BLaER1 (cell line): ENCODE results near the gene IL26.

Source experiments
- H3K27ac ChIP-seq: shearing (Covaris generic); formaldehyde crosslinking; 2 replicates; pipeline ENCODE4 v1.8.1; 2022
- H3K27me3 ChIP-seq: shearing (Covaris generic); formaldehyde crosslinking; 2 replicates; pipeline ENCODE4 v1.8.1; 2022
- H3K36me3 ChIP-seq: shearing (Covaris generic); formaldehyde crosslinking; 2 replicates; pipeline ENCODE4 v1.8.1; 2022
- H3K4me1 ChIP-seq: shearing (Covaris generic); formaldehyde crosslinking; 2 replicates; pipeline ENCODE4 v1.8.1; 2022
- H3K4me2 ChIP-seq: shearing (Covaris generic); formaldehyde crosslinking; 2 replicates; pipeline ENCODE4 v1.8.1; 2022
- H3K4me3 ChIP-seq: shearing (Covaris generic); formaldehyde crosslinking; 2 replicates; pipeline ENCODE4 v1.8.1; 2022
- H3K9ac ChIP-seq: shearing (Covaris generic); formaldehyde crosslinking; 2 replicates; pipeline ENCODE4 v1.8.1; 2022
- H3K9me3 ChIP-seq: shearing (Covaris generic); formaldehyde crosslinking; 2 replicates; pipeline ENCODE4 v1.8.1; 2022
- H4K20me1 ChIP-seq: shearing (Covaris generic); formaldehyde crosslinking; 2 replicates; pipeline ENCODE4 v1.8.1; 2022
- Cebpa-rat ChIP-seq: shearing (Covaris generic); IDR thresholded peaks from 2 replicates; pipeline ENCODE4 v1.8.1; 2022

The IL26 gene

DNA sequence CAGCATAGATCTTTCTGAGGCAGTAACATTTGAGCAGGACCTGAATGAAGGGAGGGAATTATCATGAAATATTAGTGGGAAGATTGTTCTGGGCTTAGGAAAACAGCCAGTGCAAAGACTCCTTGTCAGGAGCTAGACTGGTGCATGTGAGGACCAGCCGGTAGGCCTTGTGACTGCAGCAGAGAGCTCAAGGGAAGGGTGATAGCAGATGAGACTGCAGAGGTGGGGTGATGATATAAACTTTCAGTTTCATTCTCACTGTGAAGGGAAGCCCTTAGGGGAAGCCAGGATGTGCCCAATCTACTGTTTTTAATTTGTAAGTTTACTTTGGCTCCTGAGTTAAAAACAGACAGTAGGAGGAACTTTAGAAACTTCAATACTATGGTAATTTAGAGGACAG, 15.4 kb upstream of the IL26 start:
- no peaks in the 10 kb centered on the region for H3K36me3 ChIP-seq
- no peak for TF ChIP-seq Cebpa-rat
- no peak overlapping the region for H3K9ac ChIP-seq

DNA sequence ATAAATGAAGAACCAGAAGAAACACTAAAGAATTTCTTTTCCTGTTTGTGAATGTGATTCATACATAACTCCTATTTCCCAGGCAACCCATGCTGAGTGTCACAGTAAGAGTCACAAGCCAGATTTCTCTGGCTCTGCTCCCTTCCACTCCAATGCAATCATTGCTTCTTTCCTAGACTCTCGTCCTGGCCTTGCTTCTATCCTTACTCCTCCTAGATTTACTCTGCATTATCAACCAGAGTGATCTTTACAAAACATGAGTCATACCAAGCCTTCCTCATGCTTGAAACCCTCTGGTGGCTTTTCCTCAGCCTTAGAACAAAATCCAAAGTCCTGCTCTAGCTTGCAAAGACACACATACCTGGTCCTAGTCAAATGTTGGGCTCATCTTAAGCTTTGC, 14.5 kb upstream of the IL26 start:
- no peaks in the 10 kb centered on the region for H3K9me3 ChIP-seq
- TF ChIP-seq Cebpa-rat, result no peak
- peaks cover 34% of the 10 kb centered on the region for H3K4me1 ChIP-seq
- no peaks in the 10 kb centered on the region for H4K20me1 ChIP-seq
- no peaks in the 10 kb centered on the region for H3K27me3 ChIP-seq
- no peaks in the 10 kb centered on the region for H3K36me3 ChIP-seq
- no peak overlapping the region for H3K9ac ChIP-seq
- no peak overlapping the region for H3K27ac ChIP-seq
- no peak overlapping the region for H3K4me2 ChIP-seq
- no peak overlapping the region for H3K4me3 ChIP-seq

More for the DNA sequence above, 15.4 kb upstream of the IL26 start:
- H3K4me2 ChIP-seq, result peak overlapping the region; percentile 28
- no peaks in the 10 kb centered on the region for H3K9me3 ChIP-seq
- peaks cover 33% of the 10 kb centered on the region for H3K4me1 ChIP-seq
- no peak overlapping the region for H3K27ac ChIP-seq
- H3K4me3 ChIP-seq, result no peak overlapping the region
- no peaks in the 10 kb centered on the region for H4K20me1 ChIP-seq
- H3K27me3 ChIP-seq, result no peaks in the 10 kb centered on the region

DNA sequence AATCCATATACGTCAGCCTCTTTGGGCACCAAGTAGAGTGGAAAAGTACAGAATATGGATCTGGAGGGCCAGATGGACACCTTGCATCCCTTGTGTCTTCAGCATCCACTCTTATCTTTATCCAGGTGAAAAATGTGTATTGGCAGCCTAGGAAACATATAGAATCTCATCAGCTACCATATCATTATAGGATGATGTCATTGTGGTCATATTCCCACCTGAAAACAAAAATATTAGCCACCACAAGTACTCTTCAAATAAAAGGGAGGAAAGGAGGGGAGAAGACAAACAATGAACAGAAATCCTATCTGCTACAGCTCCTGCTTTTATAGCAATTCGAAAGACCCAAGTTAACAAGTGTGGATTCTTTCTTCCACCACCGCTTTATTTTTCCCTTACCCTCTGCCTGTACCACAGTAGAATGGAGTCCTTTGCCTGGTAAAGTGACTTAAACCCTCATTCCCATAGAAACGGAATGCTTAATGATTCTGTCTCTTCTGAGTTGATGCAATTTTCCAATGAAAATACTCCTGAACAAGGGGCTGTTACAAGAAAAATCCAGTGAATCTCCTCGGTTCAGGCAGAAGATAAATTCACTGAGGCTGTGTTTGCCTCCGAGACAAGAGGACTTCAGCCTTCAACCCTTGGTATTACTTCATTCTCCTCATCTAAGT, 13.8 kb upstream of the IL26 start:
- H4K20me1 ChIP-seq, result no peaks in the 10 kb centered on the region
- no peaks in the 10 kb centered on the region for H3K27me3 ChIP-seq
- peaks cover 34% of the 10 kb centered on the region for H3K4me1 ChIP-seq
- no peaks in the 10 kb centered on the region for H3K9me3 ChIP-seq
- no peak for TF ChIP-seq Cebpa-rat
- no peak overlapping the region for H3K27ac ChIP-seq
- no peak overlapping the region for H3K9ac ChIP-seq
- no peak overlapping the region for H3K4me3 ChIP-seq
- no peaks in the 10 kb centered on the region for H3K36me3 ChIP-seq
- H3K4me2 ChIP-seq, result no peak overlapping the region

DNA sequence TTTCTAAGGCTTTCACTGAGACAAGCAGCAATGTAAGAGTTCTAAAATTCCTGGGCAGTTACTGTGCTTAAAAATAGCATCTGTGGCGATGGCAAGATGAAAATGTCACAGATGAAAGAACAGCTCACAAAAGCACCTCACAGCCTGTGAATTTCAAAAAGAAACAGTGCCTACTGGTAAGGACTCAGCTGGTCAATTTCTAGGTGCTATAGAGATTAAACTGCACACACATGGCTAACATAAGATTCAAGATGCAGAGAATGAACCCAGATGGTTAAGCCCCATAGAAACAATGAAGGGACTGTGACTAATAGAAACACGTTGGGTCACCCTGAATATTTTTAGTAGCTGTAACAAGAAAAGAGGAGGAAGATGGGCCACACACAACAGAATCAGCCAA, 12.0 kb upstream of the IL26 start:
- no peak for TF ChIP-seq Cebpa-rat
- Histone ChIP-seq H3K27me3 (no peaks in the 10 kb centered on the region), H4K20me1 (no peaks in the 10 kb centered on the region), H3K4me2 (peak overlapping the region; percentile 85), H3K4me1 (peaks cover 34% of the 10 kb centered on the region), H3K4me3 (no peak overlapping the region), H3K36me3 (no peaks in the 10 kb centered on the region), H3K9ac (no peak overlapping the region), H3K27ac (peak overlapping the region; percentile 54), H3K9me3 (no peaks in the 10 kb centered on the region)

DNA sequence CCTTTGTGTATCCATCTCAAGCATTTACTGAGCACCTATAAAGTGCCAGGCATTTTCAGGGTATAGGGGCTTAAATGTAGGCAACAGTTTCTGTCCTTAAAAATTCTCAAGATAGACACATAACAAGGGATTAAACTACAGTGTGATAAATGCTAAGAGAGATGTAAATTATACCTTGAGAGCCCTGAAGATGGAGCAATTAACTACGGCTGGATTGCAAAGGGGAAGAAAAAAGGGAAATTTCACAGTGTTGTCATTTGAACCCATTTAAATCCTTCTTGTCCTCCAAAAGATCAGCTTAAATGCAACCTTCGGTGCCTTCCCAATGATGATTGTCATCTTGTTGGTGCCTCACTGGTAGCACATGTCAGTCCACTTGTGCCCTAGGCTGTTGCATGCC, 11.5 kb upstream of the IL26 start:
- Histone ChIP-seq H3K9ac (peak overlapping the region; percentile 30; the same call in 1 of the 2 replicates), H3K36me3 (no peaks in the 10 kb centered on the region), H3K4me1 (peaks cover 34% of the 10 kb centered on the region), H4K20me1 (no peaks in the 10 kb centered on the region), H3K27me3 (no peaks in the 10 kb centered on the region), H3K27ac (peak overlapping the region; percentile 54), H3K4me2 (peak overlapping the region; percentile 85), H3K4me3 (peak overlapping the region; percentile 57), H3K9me3 (no peaks in the 10 kb centered on the region)
- no peak for TF ChIP-seq Cebpa-rat

DNA sequence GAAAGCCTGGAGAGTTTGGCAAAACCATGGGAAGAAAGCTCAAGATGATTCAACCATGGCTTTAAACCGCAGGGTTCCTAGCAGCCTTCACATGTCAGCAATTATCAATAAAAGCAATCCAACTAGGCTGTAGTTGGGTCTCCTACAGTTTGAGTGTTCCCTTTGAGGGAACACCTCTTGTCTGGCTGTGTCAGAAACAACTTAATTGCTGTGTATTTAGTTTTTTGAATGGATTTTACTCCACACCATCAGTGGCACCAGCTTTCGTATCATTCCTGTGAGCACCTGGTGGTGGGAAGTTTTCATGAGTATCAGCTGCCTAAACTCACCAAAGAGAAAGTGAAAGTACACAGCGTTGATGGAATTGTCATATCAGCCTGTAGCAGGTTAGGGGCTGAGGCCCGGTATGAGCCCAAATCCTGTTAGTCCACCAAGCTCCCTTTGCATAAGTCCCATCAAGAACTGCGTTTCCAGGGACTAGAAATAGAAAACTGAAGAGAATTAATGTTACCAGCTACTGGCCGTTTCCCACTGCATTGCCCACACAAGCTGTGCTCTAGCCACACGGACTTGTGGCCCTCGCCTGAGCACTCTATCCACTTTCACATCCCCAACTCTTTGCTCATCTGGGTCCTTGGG, 10.9 kb upstream of the IL26 start:
- H4K20me1 ChIP-seq, result no peaks in the 10 kb centered on the region
- TF ChIP-seq Cebpa-rat, result no peak
- H3K27ac ChIP-seq, result peak overlapping the region; percentile 54
- no peaks in the 10 kb centered on the region for H3K36me3 ChIP-seq
- peak overlapping the region; percentile 30; the same call in 1 of the 2 replicates for H3K9ac ChIP-seq
- no peaks in the 10 kb centered on the region for H3K9me3 ChIP-seq
- H3K4me1 ChIP-seq, result peaks cover 34% of the 10 kb centered on the region
- peak overlapping the region; percentile 85 for H3K4me2 ChIP-seq
- H3K4me3 ChIP-seq, result peak overlapping the region; percentile 57
- no peaks in the 10 kb centered on the region for H3K27me3 ChIP-seq

DNA sequence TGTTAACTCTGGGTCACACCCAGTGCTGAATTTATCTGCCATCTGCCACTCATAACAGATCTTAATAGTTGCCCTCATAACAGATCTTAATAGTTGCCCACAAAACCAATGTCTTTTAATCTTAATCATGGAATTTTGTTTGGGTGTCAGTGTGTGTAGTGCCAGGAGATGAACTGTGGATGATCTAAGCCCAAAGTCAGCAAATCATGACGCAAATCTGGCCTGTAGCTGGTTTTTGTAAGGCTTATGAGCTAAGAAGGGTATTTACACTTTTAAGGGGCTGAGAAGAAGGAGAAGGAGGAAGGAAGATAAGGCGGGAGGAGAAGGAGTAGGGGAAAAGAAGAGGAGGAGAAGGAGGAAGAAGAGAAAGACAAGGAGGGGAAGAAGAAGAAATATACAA, 10.0 kb upstream of the IL26 start:
- Histone ChIP-seq H3K27ac (no peak overlapping the region), H3K4me3 (no peak overlapping the region), H3K27me3 (no peaks in the 10 kb centered on the region), H3K36me3 (no peaks in the 10 kb centered on the region), H4K20me1 (no peaks in the 10 kb centered on the region), H3K9me3 (no peaks in the 10 kb centered on the region), H3K9ac (no peak overlapping the region), H3K4me1 (peaks cover 25% of the 10 kb centered on the region), H3K4me2 (no peak overlapping the region)
- TF ChIP-seq Cebpa-rat, result no peak

DNA sequence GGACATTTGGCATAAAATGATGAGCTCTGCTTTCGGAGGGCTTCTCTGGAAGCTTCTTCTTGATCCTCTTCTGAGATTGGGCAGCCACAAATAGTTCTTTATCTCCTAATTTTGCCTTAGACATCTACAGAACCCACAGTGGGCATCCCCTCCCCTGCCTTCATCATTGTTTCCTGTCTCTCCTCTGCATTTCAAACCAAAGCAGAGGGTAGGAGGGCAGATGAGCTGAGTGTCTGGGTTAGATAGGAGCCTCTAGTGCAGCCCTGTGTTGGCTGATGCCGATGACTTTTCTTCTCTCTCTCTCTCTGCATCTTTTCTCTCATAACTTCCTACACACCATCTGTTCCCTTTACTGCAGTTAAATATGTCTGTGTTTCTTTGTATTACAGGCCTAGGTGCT, 8.5 kb upstream of the IL26 start:
- Histone ChIP-seq H4K20me1 (no peaks in the 10 kb centered on the region), H3K27ac (no peak overlapping the region), H3K36me3 (no peaks in the 10 kb centered on the region), H3K4me3 (no peak overlapping the region), H3K27me3 (no peaks in the 10 kb centered on the region), H3K4me2 (no peak overlapping the region), H3K9me3 (no peaks in the 10 kb centered on the region), H3K9ac (no peak overlapping the region), H3K4me1 (peaks cover 22% of the 10 kb centered on the region)
- no peak for TF ChIP-seq Cebpa-rat

DNA sequence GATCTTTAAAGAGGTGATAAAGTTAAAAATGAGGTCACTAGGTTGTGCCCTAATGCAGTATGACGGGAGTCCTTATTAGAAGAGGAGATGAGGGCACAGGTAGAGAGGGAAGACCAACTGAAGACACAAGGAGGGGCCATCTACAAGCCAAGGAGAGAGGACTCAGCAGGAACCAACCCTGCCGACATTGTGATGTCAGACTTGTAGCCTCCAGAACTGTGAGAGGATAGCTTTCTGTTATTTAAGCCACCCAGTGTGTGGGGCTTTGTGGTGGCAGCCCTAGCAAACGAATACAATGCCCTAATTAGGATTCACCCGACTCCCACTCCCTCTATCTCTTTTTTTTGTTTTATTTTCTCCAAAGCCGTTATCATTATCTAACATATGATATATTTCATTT, 7.9 kb upstream of the IL26 start:
- no peak overlapping the region for H3K4me3 ChIP-seq
- no peak overlapping the region for H3K9ac ChIP-seq
- no peak overlapping the region for H3K4me2 ChIP-seq
- no peaks in the 10 kb centered on the region for H3K36me3 ChIP-seq
- no peaks in the 10 kb centered on the region for H3K9me3 ChIP-seq
- peaks cover 22% of the 10 kb centered on the region for H3K4me1 ChIP-seq
- H4K20me1 ChIP-seq, result no peaks in the 10 kb centered on the region
- no peak overlapping the region for H3K27ac ChIP-seq
- no peak for TF ChIP-seq Cebpa-rat
- H3K27me3 ChIP-seq, result no peaks in the 10 kb centered on the region

DNA sequence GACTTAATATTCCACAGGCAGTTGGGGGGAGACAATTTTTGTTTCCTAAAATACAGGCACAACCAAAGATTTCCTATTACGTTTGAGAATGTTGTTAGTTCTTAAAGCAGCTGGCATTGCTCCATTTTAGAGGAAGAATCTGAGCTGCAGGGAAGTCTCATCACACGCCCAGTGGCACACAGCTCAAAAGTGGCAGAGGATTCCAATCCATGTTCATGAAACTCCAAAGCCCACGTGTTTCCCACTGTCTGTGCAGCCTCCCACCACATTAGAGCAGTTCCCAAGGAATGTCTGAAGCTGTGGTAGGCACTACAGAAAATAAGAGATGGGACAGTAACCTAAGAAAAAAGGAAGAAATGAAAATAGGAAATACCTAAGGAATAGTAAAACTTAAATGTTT, 6.1 kb upstream of the IL26 start:
- Histone ChIP-seq H3K36me3 (no peaks in the 10 kb centered on the region), H3K9ac (no peak overlapping the region), H4K20me1 (no peaks in the 10 kb centered on the region), H3K27me3 (no peaks in the 10 kb centered on the region), H3K4me2 (no peak overlapping the region), H3K27ac (no peak overlapping the region), H3K9me3 (no peaks in the 10 kb centered on the region), H3K4me1 (peaks cover 7% of the 10 kb centered on the region), H3K4me3 (no peak overlapping the region)
- no peak for TF ChIP-seq Cebpa-rat
